ENCODE measurements around the gene CNPY3. TPM values are rescaled to one million over a fixed set of nuclear protein-coding genes. Genes with fewer than 3 reads are reported as not detected.
A peak's percentile ranks its signal among the peaks of the same experiment; 100 is the strongest.

The CNPY3 gene
- total and polyA plus RNA-seq, 2 of the 13 experiments (the other 11 are each of a cell fraction or from before 2014, with no cell fraction given) = 42.3 to 60.2 TPM

DNA sequence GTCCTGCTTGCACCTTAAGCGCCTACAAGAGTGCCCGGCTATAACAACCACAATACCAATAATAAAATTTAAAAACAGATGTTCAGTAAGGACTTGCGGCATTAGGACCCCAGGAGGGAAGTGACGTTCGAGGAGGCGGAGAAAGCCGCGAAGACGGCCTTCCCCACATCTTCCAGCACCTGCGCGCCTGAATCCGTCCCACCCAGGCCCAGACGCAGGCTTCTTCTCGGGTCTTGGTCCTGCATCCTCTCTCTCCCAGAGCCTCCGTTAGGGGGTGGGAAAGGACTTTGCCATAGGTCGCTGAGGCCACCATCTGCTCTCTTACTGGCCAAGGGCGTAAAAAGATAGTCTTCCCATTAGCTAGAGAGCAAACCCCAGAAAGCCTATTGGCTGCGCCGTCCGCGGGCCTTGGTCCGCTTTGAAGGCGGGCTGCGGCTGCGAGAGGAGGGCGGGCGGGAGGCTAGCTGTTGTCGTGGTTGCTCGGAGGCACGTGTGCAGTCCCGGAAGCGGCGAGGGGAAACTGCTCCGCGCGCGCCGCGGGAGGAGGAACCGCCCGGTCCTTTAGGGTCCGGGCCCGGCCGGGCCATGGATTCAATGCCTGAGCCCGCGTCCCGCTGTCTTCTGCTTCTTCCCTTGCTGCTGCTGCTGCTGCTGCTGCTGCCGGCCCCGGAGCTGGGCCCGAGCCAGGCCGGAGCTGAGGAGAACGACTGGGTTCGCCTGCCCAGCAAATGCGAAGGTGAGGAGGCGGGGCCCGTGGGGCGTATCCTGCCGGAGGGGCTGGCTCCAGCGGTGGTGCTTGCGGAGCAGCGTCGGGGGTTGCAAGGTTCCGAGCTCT lies at the start of gene CNPY3 (continued):
- TF ChIP-seq, protein P1, sequence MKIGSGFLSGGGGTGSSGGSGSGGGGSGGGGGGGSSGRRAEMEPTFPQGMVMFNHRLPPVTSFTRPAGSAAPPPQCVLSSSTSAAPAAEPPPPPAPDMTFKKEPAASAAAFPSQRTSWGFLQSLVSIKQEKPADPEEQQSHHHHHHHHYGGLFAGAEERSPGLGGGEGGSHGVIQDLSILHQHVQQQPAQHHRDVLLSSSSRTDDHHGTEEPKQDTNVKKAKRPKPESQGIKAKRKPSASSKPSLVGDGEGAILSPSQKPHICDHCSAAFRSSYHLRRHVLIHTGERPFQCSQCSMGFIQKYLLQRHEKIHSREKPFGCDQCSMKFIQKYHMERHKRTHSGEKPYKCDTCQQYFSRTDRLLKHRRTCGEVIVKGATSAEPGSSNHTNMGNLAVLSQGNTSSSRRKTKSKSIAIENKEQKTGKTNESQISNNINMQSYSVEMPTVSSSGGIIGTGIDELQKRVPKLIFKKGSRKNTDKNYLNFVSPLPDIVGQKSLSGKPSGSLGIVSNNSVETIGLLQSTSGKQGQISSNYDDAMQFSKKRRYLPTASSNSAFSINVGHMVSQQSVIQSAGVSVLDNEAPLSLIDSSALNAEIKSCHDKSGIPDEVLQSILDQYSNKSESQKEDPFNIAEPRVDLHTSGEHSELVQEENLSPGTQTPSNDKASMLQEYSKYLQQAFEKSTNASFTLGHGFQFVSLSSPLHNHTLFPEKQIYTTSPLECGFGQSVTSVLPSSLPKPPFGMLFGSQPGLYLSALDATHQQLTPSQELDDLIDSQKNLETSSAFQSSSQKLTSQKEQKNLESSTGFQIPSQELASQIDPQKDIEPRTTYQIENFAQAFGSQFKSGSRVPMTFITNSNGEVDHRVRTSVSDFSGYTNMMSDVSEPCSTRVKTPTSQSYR (CRISPR knock-in tag; IDR thresholded peaks at IDR 0.05; ENCODE audit: borderline replicate concordance) = peak; percentile 58
- peak; percentile 86 for TF ChIP-seq SMAD3 (CRISPR knock-in tag; IDR thresholded peaks at IDR 0.05)
- TF ChIP-seq ZNF430 (CRISPR knock-in tag; IDR thresholded peaks at IDR 0.05) = peak; percentile 99
- TF ChIP-seq NR2F1 (CRISPR knock-in tag; IDR thresholded peaks at IDR 0.05) = peak in 1 of 2 experiments; percentile 3; a peak in 1 of 4 replicates
- TF ChIP-seq MTA1 (CRISPR knock-in tag; IDR thresholded peaks at IDR 0.05; ENCODE audit: borderline replicate concordance) = peak; percentile 90; the same call in 1 of the 2 replicates
- TF ChIP-seq, protein P2, sequence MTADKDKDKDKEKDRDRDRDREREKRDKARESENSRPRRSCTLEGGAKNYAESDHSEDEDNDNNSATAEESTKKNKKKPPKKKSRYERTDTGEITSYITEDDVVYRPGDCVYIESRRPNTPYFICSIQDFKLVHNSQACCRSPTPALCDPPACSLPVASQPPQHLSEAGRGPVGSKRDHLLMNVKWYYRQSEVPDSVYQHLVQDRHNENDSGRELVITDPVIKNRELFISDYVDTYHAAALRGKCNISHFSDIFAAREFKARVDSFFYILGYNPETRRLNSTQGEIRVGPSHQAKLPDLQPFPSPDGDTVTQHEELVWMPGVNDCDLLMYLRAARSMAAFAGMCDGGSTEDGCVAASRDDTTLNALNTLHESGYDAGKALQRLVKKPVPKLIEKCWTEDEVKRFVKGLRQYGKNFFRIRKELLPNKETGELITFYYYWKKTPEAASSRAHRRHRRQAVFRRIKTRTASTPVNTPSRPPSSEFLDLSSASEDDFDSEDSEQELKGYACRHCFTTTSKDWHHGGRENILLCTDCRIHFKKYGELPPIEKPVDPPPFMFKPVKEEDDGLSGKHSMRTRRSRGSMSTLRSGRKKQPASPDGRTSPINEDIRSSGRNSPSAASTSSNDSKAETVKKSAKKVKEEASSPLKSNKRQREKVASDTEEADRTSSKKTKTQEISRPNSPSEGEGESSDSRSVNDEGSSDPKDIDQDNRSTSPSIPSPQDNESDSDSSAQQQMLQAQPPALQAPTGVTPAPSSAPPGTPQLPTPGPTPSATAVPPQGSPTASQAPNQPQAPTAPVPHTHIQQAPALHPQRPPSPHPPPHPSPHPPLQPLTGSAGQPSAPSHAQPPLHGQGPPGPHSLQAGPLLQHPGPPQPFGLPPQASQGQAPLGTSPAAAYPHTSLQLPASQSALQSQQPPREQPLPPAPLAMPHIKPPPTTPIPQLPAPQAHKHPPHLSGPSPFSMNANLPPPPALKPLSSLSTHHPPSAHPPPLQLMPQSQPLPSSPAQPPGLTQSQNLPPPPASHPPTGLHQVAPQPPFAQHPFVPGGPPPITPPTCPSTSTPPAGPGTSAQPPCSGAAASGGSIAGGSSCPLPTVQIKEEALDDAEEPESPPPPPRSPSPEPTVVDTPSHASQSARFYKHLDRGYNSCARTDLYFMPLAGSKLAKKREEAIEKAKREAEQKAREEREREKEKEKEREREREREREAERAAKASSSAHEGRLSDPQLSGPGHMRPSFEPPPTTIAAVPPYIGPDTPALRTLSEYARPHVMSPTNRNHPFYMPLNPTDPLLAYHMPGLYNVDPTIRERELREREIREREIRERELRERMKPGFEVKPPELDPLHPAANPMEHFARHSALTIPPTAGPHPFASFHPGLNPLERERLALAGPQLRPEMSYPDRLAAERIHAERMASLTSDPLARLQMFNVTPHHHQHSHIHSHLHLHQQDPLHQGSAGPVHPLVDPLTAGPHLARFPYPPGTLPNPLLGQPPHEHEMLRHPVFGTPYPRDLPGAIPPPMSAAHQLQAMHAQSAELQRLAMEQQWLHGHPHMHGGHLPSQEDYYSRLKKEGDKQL (CRISPR knock-in tag; IDR thresholded peaks at IDR 0.05; ENCODE audit: low read depth) = no peak
- peak; percentile 100 for TF ChIP-seq BORCS8-MEF2B (CRISPR knock-in tag; IDR thresholded peaks at IDR 0.05)
- no peak; the same call in 1 of the 2 replicates for TF ChIP-seq DNMT3B (CRISPR knock-in tag; conservative IDR thresholded peaks at IDR 0.05)
- TF ChIP-seq ZNF160 (CRISPR knock-in tag; IDR thresholded peaks at IDR 0.05) = peak; percentile 91; the same call in 1 of the 2 replicates
- peak; percentile 86; the same call in 1 of the 2 replicates for TF ChIP-seq GFI1 (CRISPR knock-in tag; IDR thresholded peaks at IDR 0.05; ENCODE audit: borderline replicate concordance)
- peak; percentile 51 for TF ChIP-seq DNMT1 (CRISPR knock-in tag; IDR thresholded peaks at IDR 0.05)
- TF ChIP-seq, protein P3, sequence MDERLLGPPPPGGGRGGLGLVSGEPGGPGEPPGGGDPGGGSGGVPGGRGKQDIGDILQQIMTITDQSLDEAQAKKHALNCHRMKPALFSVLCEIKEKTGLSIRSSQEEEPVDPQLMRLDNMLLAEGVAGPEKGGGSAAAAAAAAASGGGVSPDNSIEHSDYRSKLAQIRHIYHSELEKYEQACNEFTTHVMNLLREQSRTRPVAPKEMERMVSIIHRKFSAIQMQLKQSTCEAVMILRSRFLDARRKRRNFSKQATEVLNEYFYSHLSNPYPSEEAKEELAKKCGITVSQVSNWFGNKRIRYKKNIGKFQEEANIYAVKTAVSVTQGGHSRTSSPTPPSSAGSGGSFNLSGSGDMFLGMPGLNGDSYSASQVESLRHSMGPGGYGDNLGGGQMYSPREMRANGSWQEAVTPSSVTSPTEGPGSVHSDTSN (CRISPR knock-in tag; IDR thresholded peaks at IDR 0.05) = no peak
- TF ChIP-seq HNRNPL (IDR thresholded peaks at IDR 0.05; ENCODE audit: low read depth, low read length) = no peak
- TF ChIP-seq, protein P4, sequence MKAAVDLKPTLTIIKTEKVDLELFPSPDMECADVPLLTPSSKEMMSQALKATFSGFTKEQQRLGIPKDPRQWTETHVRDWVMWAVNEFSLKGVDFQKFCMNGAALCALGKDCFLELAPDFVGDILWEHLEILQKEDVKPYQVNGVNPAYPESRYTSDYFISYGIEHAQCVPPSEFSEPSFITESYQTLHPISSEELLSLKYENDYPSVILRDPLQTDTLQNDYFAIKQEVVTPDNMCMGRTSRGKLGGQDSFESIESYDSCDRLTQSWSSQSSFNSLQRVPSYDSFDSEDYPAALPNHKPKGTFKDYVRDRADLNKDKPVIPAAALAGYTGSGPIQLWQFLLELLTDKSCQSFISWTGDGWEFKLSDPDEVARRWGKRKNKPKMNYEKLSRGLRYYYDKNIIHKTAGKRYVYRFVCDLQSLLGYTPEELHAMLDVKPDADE (CRISPR knock-in tag; IDR thresholded peaks at IDR 0.05) = no peak
- TF ChIP-seq, protein P5, sequence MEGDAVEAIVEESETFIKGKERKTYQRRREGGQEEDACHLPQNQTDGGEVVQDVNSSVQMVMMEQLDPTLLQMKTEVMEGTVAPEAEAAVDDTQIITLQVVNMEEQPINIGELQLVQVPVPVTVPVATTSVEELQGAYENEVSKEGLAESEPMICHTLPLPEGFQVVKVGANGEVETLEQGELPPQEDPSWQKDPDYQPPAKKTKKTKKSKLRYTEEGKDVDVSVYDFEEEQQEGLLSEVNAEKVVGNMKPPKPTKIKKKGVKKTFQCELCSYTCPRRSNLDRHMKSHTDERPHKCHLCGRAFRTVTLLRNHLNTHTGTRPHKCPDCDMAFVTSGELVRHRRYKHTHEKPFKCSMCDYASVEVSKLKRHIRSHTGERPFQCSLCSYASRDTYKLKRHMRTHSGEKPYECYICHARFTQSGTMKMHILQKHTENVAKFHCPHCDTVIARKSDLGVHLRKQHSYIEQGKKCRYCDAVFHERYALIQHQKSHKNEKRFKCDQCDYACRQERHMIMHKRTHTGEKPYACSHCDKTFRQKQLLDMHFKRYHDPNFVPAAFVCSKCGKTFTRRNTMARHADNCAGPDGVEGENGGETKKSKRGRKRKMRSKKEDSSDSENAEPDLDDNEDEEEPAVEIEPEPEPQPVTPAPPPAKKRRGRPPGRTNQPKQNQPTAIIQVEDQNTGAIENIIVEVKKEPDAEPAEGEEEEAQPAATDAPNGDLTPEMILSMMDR (CRISPR knock-in tag; IDR thresholded peaks at IDR 0.05) = peak; percentile 46
- TF ChIP-seq TCF7 (IDR thresholded peaks at IDR 0.05; ENCODE audit: low read depth) = no peak
